Hepatocyte (in vitro differentiated cells): Measurements from ENCODE around the gene BICD2. TPM values are rescaled to one million over a fixed set of nuclear protein-coding genes. Genes with fewer than 3 reads are reported as not detected.

ENCODE experiments used
- DNase-seq: peaks from one replicate; pipeline ENCODE4 v3.0.0-alpha.2; 2016; ENCODE audit warnings: low spot score
- H2AFZ ChIP-seq: fragments of 200-600 bp; sonication (generic); 2 replicates; pipeline ENCODE4 v1.6.0; 2016; ENCODE audit warnings: antibody characterized with exemption, mild to moderate bottlenecking
- H3K27ac ChIP-seq: fragments of 200-600 bp; sonication (generic); 2 replicates; pipeline ENCODE4 v1.5.1; 2016; ENCODE audit warnings: mild to moderate bottlenecking
- H3K27me3 ChIP-seq: fragments of 200-600 bp; sonication (generic); 2 replicates; pipeline ENCODE4 v1.6.1; 2016
- H3K36me3 ChIP-seq: fragments of 200-600 bp; sonication (generic); replicated peaks from 2 replicates; pipeline ENCODE4 v1.5.1; 2016; ENCODE audit warnings: low read depth; ENCODE audit not compliant: insufficient read depth
- H3K4me1 ChIP-seq: fragments of 200-600 bp; sonication (generic); 2 replicates; pipeline ENCODE4 v1.5.1; 2016; ENCODE audit warnings: mild to moderate bottlenecking, moderate library complexity; ENCODE audit not compliant: insufficient read depth
- H3K4me2 ChIP-seq: fragments of 200-600 bp; sonication (generic); 2 replicates; pipeline ENCODE4 v1.6.0; 2016
- H3K4me3 ChIP-seq: fragments of 200-600 bp; sonication (generic); 2 replicates; pipeline ENCODE4 v1.5.1; 2016; ENCODE audit warnings: mild to moderate bottlenecking
- H3K79me2 ChIP-seq: fragments of 200-600 bp; sonication (generic); 2 replicates; pipeline ENCODE4 v1.6.0; 2017; ENCODE audit warnings: mild to moderate bottlenecking
- H3K9me2 ChIP-seq: fragments of 200-600 bp; sonication (generic); replicated peaks from 2 replicates; pipeline ENCODE4 v1.6.0; 2017; ENCODE audit warnings: mild to moderate bottlenecking; ENCODE audit not compliant: insufficient read depth
- H3K9me3 ChIP-seq: fragments of 200-600 bp; sonication (generic); 2 replicates; pipeline ENCODE4 v1.5.1; 2016; ENCODE audit warnings: low read depth, mild to moderate bottlenecking
- H4K20me1 ChIP-seq: fragments of 200-600 bp; sonication (generic); 2 replicates; pipeline ENCODE4 v1.6.0; 2016; ENCODE audit warnings: mild to moderate bottlenecking; ENCODE audit not compliant: insufficient read depth, poor library complexity, severe bottlenecking
- CTCF ChIP-seq: fragments of 200-600 bp; sonication (generic); IDR thresholded peaks from 2 replicates; pipeline ENCODE4 v1.5.1; 2016; ENCODE audit warnings: antibody characterized with exemption, mild to moderate bottlenecking; ENCODE audit not compliant: poor library complexity
- EZH2 ChIP-seq: fragments of 200-600 bp; sonication (generic); IDR thresholded peaks from 2 replicates; pipeline ENCODE4 v1.6.1; 2016; ENCODE audit warnings: antibody characterized with exemption, mild to moderate bottlenecking, borderline replicate concordance
- EZH2phosphoT487 ChIP-seq: fragments of 200-600 bp; sonication (generic); IDR thresholded peaks from one replicate; pipeline ENCODE4 v1.6.1; 2018; ENCODE audit warnings: antibody characterized with exemption, mild to moderate bottlenecking, low read depth, moderate library complexity; ENCODE audit not compliant: unreplicated experiment, severe bottlenecking
- WGBS: methylation state at CpG from one replicate; pipeline ENCODE4 v1.1.6; 2016; ENCODE audit warnings: low lambda C conversion rate; ENCODE audit errors: missing lambda C conversion rate; 5-methylcytosine and 5-hydroxymethylcytosine counted together
- polyA plus RNA-seq: library from polyadenylated mRNA; unstranded; fragments of >200 nt; fragmentation: Nextera tagmentation; extraction: Ambion mirVana; gene quantifications from 2 replicates; pipeline ENCODE4 v1.2.1, GENCODE V29; 2016
- total RNA-seq: library from RNA; depleted of rRNA; stranded (reverse); fragments of >200 nt; gene quantifications from 2 replicates; pipeline ENCODE4 v1.2.3, GENCODE V29; 2014

The BICD2 gene
- total and polyA plus RNA-seq, 2 experiments from 2014 or later = 13.2 to 25.7 TPM

GRCh38 chr9:92759446-92759845 lies 5.2 kb downstream of the BICD2 start:
- no peaks in the 10 kb centered on the region for H3K9me2 ChIP-seq
- no peak overlapping the region for H2AFZ ChIP-seq
- H3K4me3 ChIP-seq = no peak overlapping the region
- no peak overlapping the region for H3K4me2 ChIP-seq
- H3K4me1 ChIP-seq = peaks cover 9% of the 10 kb centered on the region
- H3K27ac ChIP-seq = no peak overlapping the region
- no peak for DNase-seq
- WGBS = 94% methylated on average over 2 of the region's 2 CpGs
- H3K36me3 ChIP-seq = no peaks in the 10 kb centered on the region
- peaks cover 86% of the 10 kb centered on the region for H3K79me2 ChIP-seq
- H3K27me3 ChIP-seq = no peaks in the 10 kb centered on the region
- H4K20me1 ChIP-seq = peaks cover 53% of the 10 kb centered on the region
- H3K9me3 ChIP-seq = no peaks in the 10 kb centered on the region
- TF ChIP-seq EZH2phosphoT487 (no peak), CTCF (no peak), EZH2 (no peak)

- DNase-seq = no peak
- H2AFZ ChIP-seq = no peak overlapping the region
- TF ChIP-seq EZH2 (no peak), EZH2phosphoT487 (no peak), CTCF (no peak)
- no peaks in the 10 kb centered on the region for H3K9me2 ChIP-seq
- no peaks in the 10 kb centered on the region for H3K9me3 ChIP-seq
- H4K20me1 ChIP-seq = peaks cover 28% of the 10 kb centered on the region
- H3K27ac ChIP-seq = no peak overlapping the region
- peaks cover 86% of the 10 kb centered on the region for H3K79me2 ChIP-seq
- H3K4me3 ChIP-seq = no peak overlapping the region
- H3K4me1 ChIP-seq = peaks cover 4% of the 10 kb centered on the region
- H3K27me3 ChIP-seq = no peaks in the 10 kb centered on the region
- H3K36me3 ChIP-seq = no peaks in the 10 kb centered on the region
- WGBS = 97% methylated on average over 9 of the region's 9 CpGs
- H3K4me2 ChIP-seq = no peak overlapping the region
These were observed 7.8 kb downstream of the BICD2 start for GRCh38 chr9:92756792-92757191.

GRCh38 chr9:92754091-92754745 lies 10.4 kb downstream of the BICD2 start:
- Histone ChIP-seq H3K79me2 (peaks cover 86% of the 10 kb centered on the region), H3K36me3 (no peaks in the 10 kb centered on the region), H4K20me1 (peaks cover 12% of the 10 kb centered on the region), H3K27ac (no peak overlapping the region), H3K4me2 (no peak overlapping the region), H3K9me2 (no peaks in the 10 kb centered on the region), H2AFZ (no peak overlapping the region), H3K4me1 (no peaks in the 10 kb centered on the region), H3K27me3 (no peaks in the 10 kb centered on the region), H3K9me3 (no peaks in the 10 kb centered on the region), H3K4me3 (no peak overlapping the region)
- 95% methylated on average over 11 of the region's 11 CpGs for WGBS
- DNase-seq = no peak
- TF ChIP-seq EZH2phosphoT487 = no peak
- no peak for TF ChIP-seq EZH2
- TF ChIP-seq CTCF = no peak
